ENCODE results near the gene RHOG. TPM values are rescaled to one million over a fixed set of nuclear protein-coding genes. Genes with fewer than 3 reads are reported as not detected.

Gene RHOG
- 100 to 1,000 TPM; 101 to 106 TPM for total RNA-seq
- 112 TPM for polyA plus RNA-seq (2013, experiment 1 of 2)
- polyA plus RNA-seq (2013, experiment 2 of 2) = 123 TPM
- total RNA-seq = 40.2 to 250 (median 82.2) reads per million in 172 experiments

- POLR2A ChIA-PET = interaction anchor here (0.8 to 15.1 kb wide), 40 partner anchors 9 to 257 kb away, joined by 3 to 577 read pairs (median 6); partner anchors contain the start of genes NUP98, PGAP2, RRM1 and STIM1
- peak within 1 kb of the TSS; percentile 95 for H3K4me3 ChIP-seq (ENCODE audit: low read length)
- H3K36me3 Mint-ChIP-seq (ENCODE audit: low read depth) = peaks cover 27% of the 10 kb centered on the region
- H3K27me3 ChIP-seq (ENCODE audit: control insufficient read depth in 1 of 2, insufficient read depth in 2 of 2, low read length in 2 of 2) = no peaks in the 10 kb centered on the region
- no peak for TF ChIP-seq CTCF (IDR thresholded peaks at IDR 0.05)
- H3K4me1 Mint-ChIP-seq (ENCODE audit: low read depth) = peaks cover 60% of the 10 kb centered on the region
- CTCF ChIA-PET = interaction anchor here (0.9 to 10.7 kb wide), 18 partner anchors 10 to 232 kb away, joined by 3 to 216 read pairs (median 5); partner anchors contain the start of genes NUP98, PGAP2 and STIM1
- H3K9me3 ChIP-seq (ENCODE audit: control insufficient read depth in 1 of 2, insufficient read depth in 1 of 2, low read length in 2 of 2) = no peaks in the 10 kb centered on the region
- peak within 1 kb of the TSS; percentile 95 to 97 for H3K27ac ChIP-seq (ENCODE audit: low read depth in 1 of 2, low read length in 2 of 2)
- H3K27me3 Mint-ChIP-seq = no peaks in the 10 kb centered on the region
- peaks cover 48% of the 10 kb centered on the region for H3K4me1 ChIP-seq (ENCODE audit: insufficient read depth, low read length)
- ATAC-seq (ENCODE audit: poor library complexity) (no peak), DNase-seq (peak in 8 of 14 experiments; percentile 57 to 82 (median 65))
- intact Hi-C loops (cut with DNase I, micrococcal nuclease) = loop anchor here (1.0 to 2.0 kb wide), 3 partner anchors 13 to 44 kb away; partner anchors contain the start of genes NUP98 (in 1 of the 2) and STIM1 (in 1 of the 2)
- H3K9me3 Mint-ChIP-seq = no peaks in the 10 kb centered on the region
- H3K36me3 ChIP-seq (ENCODE audit: insufficient read depth, low read length) = peaks cover 2% of the 10 kb centered on the region
- peak within 1 kb of the TSS; percentile 97 for H3K4me3 Mint-ChIP-seq
- peak within 1 kb of the TSS; percentile 95 for H3K27ac Mint-ChIP-seq
Measured at GRCh38 chr11:3840870-3841425, at the start of gene RHOG. TSS of gene RHOG (minus strand) at chr11:3840959. CDS start at chr11:3828138, 12,821 bp downstream.

DNA sequence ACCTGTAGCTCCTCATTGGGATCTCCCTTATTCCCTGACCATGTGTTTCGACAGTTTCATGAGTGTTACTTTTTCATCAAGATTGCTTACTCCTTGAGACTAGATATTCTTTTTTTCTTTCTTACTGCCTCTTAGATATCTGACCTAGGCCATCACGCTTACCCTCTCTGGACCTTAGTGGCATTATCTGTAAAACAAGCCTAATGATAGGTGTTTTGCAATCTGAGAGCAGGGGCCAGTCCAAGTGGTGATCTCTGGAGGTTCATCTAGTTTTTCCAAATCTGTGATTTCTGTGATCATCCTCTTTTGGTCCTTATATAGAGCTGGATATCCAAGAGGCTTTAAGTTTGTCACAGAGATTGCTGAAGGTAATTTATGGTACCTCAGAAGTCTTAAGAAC, 49.3 kb upstream of the RHOG start:
- Mint-ChIP-seq H3K9me3 (no peaks in the 10 kb centered on the region), H3K4me1 (ENCODE audit: low read depth) (peaks cover 76% of the 10 kb centered on the region), H3K27me3 (no peaks in the 10 kb centered on the region), H3K36me3 (ENCODE audit: low read depth) (peaks cover 16% of the 10 kb centered on the region), H3K27ac (peak overlapping the region; percentile 6), H3K4me3 (no peak overlapping the region)
- ATAC-seq (ENCODE audit: poor library complexity) (no peak), DNase-seq (no peak)
- no peaks in the 10 kb centered on the region for H3K27me3 ChIP-seq (ENCODE audit: control insufficient read depth in 1 of 2, insufficient read depth in 2 of 2, low read length in 2 of 2)
- H3K36me3 ChIP-seq (ENCODE audit: insufficient read depth, low read length) = no peaks in the 10 kb centered on the region
- no peaks in the 10 kb centered on the region for H3K9me3 ChIP-seq (ENCODE audit: control insufficient read depth in 1 of 2, insufficient read depth in 1 of 2, low read length in 2 of 2)
- POLR2A ChIA-PET = interaction anchor here (1.3 to 1.5 kb wide), 2 partner anchors 13 to 35 kb away, joined by 3 to 8 read pairs; partner anchors contain the start of gene STIM1
- intact Hi-C loops (cut with DNase I, micrococcal nuclease) = no loop called here
- H3K27ac ChIP-seq (ENCODE audit: low read depth in 1 of 2, low read length in 2 of 2) = no peak overlapping the region
- TF ChIP-seq CTCF (IDR thresholded peaks at IDR 0.05) = no peak
- no peak overlapping the region for H3K4me3 ChIP-seq (ENCODE audit: low read length)
- CTCF ChIA-PET = interaction anchor here (1.0 to 1.4 kb wide), 4 partner anchors 15 to 81 kb away, joined by 3 to 7 read pairs (median 3); partner anchors contain the start of gene STIM1
- peaks cover 47% of the 10 kb centered on the region for H3K4me1 ChIP-seq (ENCODE audit: insufficient read depth, low read length)

DNA sequence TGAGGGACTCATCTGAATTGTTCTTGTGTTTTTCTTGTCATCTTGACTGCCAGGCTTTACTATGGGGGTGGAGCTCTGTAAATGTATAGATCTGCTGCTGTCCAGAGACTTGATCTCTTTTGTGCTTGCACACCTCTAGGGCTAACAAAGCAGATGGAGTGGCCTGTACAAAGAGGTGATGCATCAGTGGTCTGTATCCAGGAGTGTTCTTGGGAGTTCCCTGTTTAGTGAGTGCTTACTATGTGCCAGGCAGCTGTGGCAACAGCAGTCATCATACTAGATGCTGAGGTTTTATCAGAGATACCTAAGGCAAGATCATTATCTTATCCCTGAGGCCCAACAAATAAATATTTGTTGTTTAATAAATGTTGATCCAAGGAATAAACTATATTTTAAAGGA, 48.1 kb upstream of the RHOG start:
- Mint-ChIP-seq H3K27me3 (no peaks in the 10 kb centered on the region), H3K4me1 (ENCODE audit: low read depth) (peaks cover 80% of the 10 kb centered on the region), H3K36me3 (ENCODE audit: low read depth) (peaks cover 11% of the 10 kb centered on the region), H3K9me3 (no peaks in the 10 kb centered on the region), H3K4me3 (no peak overlapping the region), H3K27ac (peak overlapping the region; percentile 21)
- H3K4me3 ChIP-seq (ENCODE audit: low read length) = no peak overlapping the region
- H3K9me3 ChIP-seq (ENCODE audit: control insufficient read depth in 1 of 2, insufficient read depth in 1 of 2, low read length in 2 of 2) = no peaks in the 10 kb centered on the region
- intact Hi-C loops (cut with DNase I, micrococcal nuclease) = no loop called here
- H3K36me3 ChIP-seq (ENCODE audit: insufficient read depth, low read length) = no peaks in the 10 kb centered on the region
- peaks cover 42% of the 10 kb centered on the region for H3K4me1 ChIP-seq (ENCODE audit: insufficient read depth, low read length)
- H3K27ac ChIP-seq (ENCODE audit: low read depth in 1 of 2, low read length in 2 of 2) = no peak overlapping the region
- ATAC-seq (ENCODE audit: poor library complexity) = no peak
- CTCF ChIA-PET = interaction anchor here (0.6 to 1.9 kb wide), 3 partner anchors 34 to 79 kb away, joined by 3 to 6 read pairs (median 3); partner anchors contain the start of gene STIM1
- no peaks in the 10 kb centered on the region for H3K27me3 ChIP-seq (ENCODE audit: control insufficient read depth in 1 of 2, insufficient read depth in 2 of 2, low read length in 2 of 2)
- no peak for DNase-seq
- POLR2A ChIA-PET = interaction anchor here (1.3 kb wide), 2 partner anchors 14 to 34 kb away, joined by 3 to 5 read pairs; no protein-coding TSS in a partner anchor
- TF ChIP-seq CTCF (IDR thresholded peaks at IDR 0.05) = no peak

Data from CD4-positive, alpha-beta T cell (primary cell).